SK-N-SH (cell line): ENCODE results near the gene DGCR8. TPM values are rescaled to one million over a fixed set of nuclear protein-coding genes. Genes with fewer than 3 reads are reported as not detected.

Experiments
- CTCF ChIA-PET: fragments of 300-600, 350-600 bp; formaldehyde crosslinking; extraction: SDS; loops from one replicate; lab custom pipeline; 2021; lab: Yijun Ruan, JAX
- POLR2A ChIA-PET: fragments of 350-600 bp; sonication (Branson Sonifier 250); formaldehyde crosslinking; extraction: SDS; loops from one replicate; lab custom pipeline; 2020; ENCODE audit warnings: antibody characterized with exemption, inconsistent platforms; lab: Yijun Ruan, JAX
- DNase-seq: peaks from one replicate; pipeline ENCODE4 v3.0.0; 2012
- H2AFZ ChIP-seq: fragments of 200-600 bp; sonication (generic); 2 replicates; pipeline ENCODE4 v1.8.1; 2016; ENCODE audit warnings: antibody characterized with exemption, mild to moderate bottlenecking, low read depth
- H3F3A ChIP-seq: fragments of 200-600 bp; sonication (generic); replicated peaks from 2 replicates; pipeline ENCODE3; 2016; ENCODE audit warnings: antibody characterized with exemption, mild to moderate bottlenecking; ENCODE audit not compliant: insufficient read depth
- H3K27ac ChIP-seq, 2 experiments: fragments of 200-500 bp in 1 of 2; fragments of 200-600 bp in 1 of 2; sonication (Bioruptor generic) in 1 of 2; sonication (generic), shearing (Covaris generic) in 1 of 2; 2 replicates each; pipeline versions ENCODE4 v1.5.1 to v1.6.1; 2014 to 2016; ENCODE audit warnings: low read depth in 2 of 2, inconsistent platforms in 1 of 2, low read length in 1 of 2, mild to moderate bottlenecking in 1 of 2, mixed read lengths in 1 of 2
- H3K27me3 ChIP-seq: fragments of 200-600 bp; sonication (generic), shearing (Covaris generic); 2 replicates; pipeline ENCODE4 v1.6.1; 2016; ENCODE audit warnings: mixed run types; ENCODE audit not compliant: insufficient read depth
- H3K36me3 ChIP-seq, 2 experiments: fragments of 200-500 bp in 1 of 2; fragments of 200-600 bp in 1 of 2; sonication (Bioruptor generic) in 1 of 2; sonication (generic) in 1 of 2; replicated peaks in 1 of 2; 2 replicates each; pipeline versions ENCODE3 to v1.5.1; 2014 to 2016; ENCODE audit warnings: low read length in 1 of 2, mild to moderate bottlenecking in 1 of 2; ENCODE audit not compliant: insufficient read depth in 2 of 2, control insufficient read depth in 1 of 2
- H3K4me1 ChIP-seq, 2 experiments: fragments of 200-500 bp in 1 of 2; fragments of 200-600 bp in 1 of 2; sonication (Bioruptor generic) in 1 of 2; sonication (generic), shearing (Covaris generic) in 1 of 2; 2 replicates each; pipeline versions ENCODE4 v1.5.1 to v1.6.1; 2014 to 2016; ENCODE audit warnings: low read depth in 1 of 2, low read length in 1 of 2, mixed run types in 1 of 2; ENCODE audit not compliant: insufficient read depth in 2 of 2, control insufficient read depth in 1 of 2
- H3K4me2 ChIP-seq: fragments of 200-600 bp; sonication (generic), shearing (Covaris generic); 2 replicates; pipeline ENCODE4 v1.6.1; 2017; ENCODE audit warnings: mixed run types
- H3K4me3 ChIP-seq, 2 experiments: fragments of 200-500 bp in 1 of 2; fragments of 200-600 bp in 1 of 2; sonication (Bioruptor generic) in 1 of 2; sonication (generic), shearing (Covaris generic) in 1 of 2; 2 replicates each; pipeline versions ENCODE4 v1.5.1 to v1.8.1; 2014 to 2016; ENCODE audit warnings: low read depth in 2 of 2, inconsistent platforms in 1 of 2, low read length in 1 of 2, mild to moderate bottlenecking in 1 of 2, mixed read lengths in 1 of 2, moderate library complexity in 1 of 2
- H3K79me2 ChIP-seq: fragments of 200-600 bp; sonication (generic); 2 replicates; pipeline ENCODE4 v1.8.1; 2017; ENCODE audit warnings: mild to moderate bottlenecking; ENCODE audit not compliant: insufficient read depth
- H3K9ac ChIP-seq: fragments of 200-600 bp; sonication (generic); 2 replicates; pipeline ENCODE4 v1.6.1; 2017; ENCODE audit warnings: mixed run types
- H3K9me2 ChIP-seq: fragments of 200-600 bp; sonication (generic); 2 replicates; pipeline ENCODE4 v1.6.1; 2017; ENCODE audit warnings: mixed run types
- H3K9me3 ChIP-seq: fragments of 200-600 bp; sonication (generic); 2 replicates; pipeline ENCODE4 v1.6.1; 2017; ENCODE audit warnings: mixed run types, mild to moderate bottlenecking, moderate library complexity
- H4K20me1 ChIP-seq: fragments of 200-600 bp; sonication (generic); 2 replicates; pipeline ENCODE4 v1.6.1; 2017; ENCODE audit warnings: mild to moderate bottlenecking, mixed run types; ENCODE audit not compliant: insufficient read depth
- CHD2 ChIP-seq: fragments of 150-350 bp; IDR thresholded peaks from 2 replicates; pipeline ENCODE4 v1.6.1; 2018; ENCODE audit warnings: low read length; ENCODE audit not compliant: partially characterized antibody
- JUND ChIP-seq: IDR thresholded peaks from 2 replicates; pipeline ENCODE4 v1.4.0; 2012
- MXI1 ChIP-seq: IDR thresholded peaks from 2 replicates; pipeline ENCODE4 v1.6.1; 2012; ENCODE audit warnings: mild to moderate bottlenecking, low read depth, low read length, improper control_type of control experiment
- RAD21 ChIP-seq: IDR thresholded peaks from 2 replicates; pipeline ENCODE4 v1.6.1; 2012; ENCODE audit warnings: mild to moderate bottlenecking, low read length
- RCOR1 ChIP-seq: fragments of 150-350 bp; IDR thresholded peaks from 2 replicates; pipeline ENCODE4 v1.6.1; 2017; ENCODE audit warnings: antibody characterized with exemption, low read length
- RFX5 ChIP-seq: IDR thresholded peaks from 2 replicates; pipeline ENCODE4 v1.6.1; 2012; ENCODE audit warnings: mild to moderate bottlenecking, improper control_type of control experiment, low read length
- TCF12 ChIP-seq: IDR thresholded peaks from 2 replicates; pipeline ENCODE4 v1.4.0; 2012
- ZBTB33 ChIP-seq: IDR thresholded peaks from 2 replicates; pipeline ENCODE4 v1.4.0; 2012; ENCODE audit warnings: low read depth, borderline replicate concordance
- WGBS: methylation state at CpG from one replicate; pipeline ENCODE4 v1.1.6; 2017; ENCODE audit warnings: low lambda C conversion rate; 5-methylcytosine and 5-hydroxymethylcytosine counted together
- polyA plus RNA-seq, 3 experiments: library from polyadenylated mRNA; depleted of rRNA; stranded (reverse); fragments of >200 nt; gene quantifications; 2 replicates each; pipeline ENCODE4 v1.2.3, GENCODE V29; 2012
- TF ChIP-seq, protein P1 (sequence below): fragments of 200-600 bp; sonication (generic); IDR thresholded peaks from 2 replicates; pipeline ENCODE4 v1.6.1; 2017; ENCODE audit warnings: antibody characterized with exemption, mild to moderate bottlenecking, moderate library complexity
- TF ChIP-seq, protein P2 (sequence below): IDR thresholded peaks from 2 replicates; pipeline ENCODE4 v1.4.0; 2012; ENCODE audit warnings: low read depth, borderline replicate concordance

DGCR8 gene
- polyA plus RNA-seq, 1 of the 3 experiments (the other 2 are of a cell fraction), result 26.5 TPM

GRCh38 chr22:20084547-20085413 lies 4.7 kb downstream of the DGCR8 start:
- no peaks in the 10 kb centered on the region for H3K9me3 ChIP-seq
- peaks cover 44 to 51% of the 10 kb centered on the region in 2 experiments for H3K36me3 ChIP-seq
- no peaks in the 10 kb centered on the region for H3K27me3 ChIP-seq
- H4K20me1 ChIP-seq, result peaks cover 70% of the 10 kb centered on the region
- DNase-seq, result peak; percentile 88
- H3K27ac ChIP-seq, result peak overlapping the region in 1 of 2 experiments; percentile 39; a peak in 1 of 4 replicates
- H3K9me2 ChIP-seq, result no peaks in the 10 kb centered on the region
- H3K4me2 ChIP-seq, result no peak overlapping the region
- H3F3A ChIP-seq, result peaks cover 2% of the 10 kb centered on the region
- peaks cover 89% of the 10 kb centered on the region for H3K79me2 ChIP-seq
- H3K9ac ChIP-seq, result no peak overlapping the region
- no peak overlapping the region for H2AFZ ChIP-seq
- peaks cover 7 to 27% of the 10 kb centered on the region in 2 experiments; a peak in 1 of 4 replicates for H3K4me1 ChIP-seq
- H3K4me3 ChIP-seq, result no peak overlapping the region; a peak in 1 of 4 replicates
- 80% methylated on average over 22 of the region's 23 CpGs for WGBS
- TF ChIP-seq CHD2 (no peak), TCF12 (no peak), ZBTB33 (no peak), JUND (no peak), RCOR1 (no peak), MXI1 (peak; percentile 91), RAD21 (peak; percentile 52), RFX5 (no peak)
- TF ChIP-seq, protein P1, sequence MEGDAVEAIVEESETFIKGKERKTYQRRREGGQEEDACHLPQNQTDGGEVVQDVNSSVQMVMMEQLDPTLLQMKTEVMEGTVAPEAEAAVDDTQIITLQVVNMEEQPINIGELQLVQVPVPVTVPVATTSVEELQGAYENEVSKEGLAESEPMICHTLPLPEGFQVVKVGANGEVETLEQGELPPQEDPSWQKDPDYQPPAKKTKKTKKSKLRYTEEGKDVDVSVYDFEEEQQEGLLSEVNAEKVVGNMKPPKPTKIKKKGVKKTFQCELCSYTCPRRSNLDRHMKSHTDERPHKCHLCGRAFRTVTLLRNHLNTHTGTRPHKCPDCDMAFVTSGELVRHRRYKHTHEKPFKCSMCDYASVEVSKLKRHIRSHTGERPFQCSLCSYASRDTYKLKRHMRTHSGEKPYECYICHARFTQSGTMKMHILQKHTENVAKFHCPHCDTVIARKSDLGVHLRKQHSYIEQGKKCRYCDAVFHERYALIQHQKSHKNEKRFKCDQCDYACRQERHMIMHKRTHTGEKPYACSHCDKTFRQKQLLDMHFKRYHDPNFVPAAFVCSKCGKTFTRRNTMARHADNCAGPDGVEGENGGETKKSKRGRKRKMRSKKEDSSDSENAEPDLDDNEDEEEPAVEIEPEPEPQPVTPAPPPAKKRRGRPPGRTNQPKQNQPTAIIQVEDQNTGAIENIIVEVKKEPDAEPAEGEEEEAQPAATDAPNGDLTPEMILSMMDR, result peak; percentile 51
- ChIA-PET POLR2A (no interaction called here), CTCF (interaction anchor here (0.7 to 2.2 kb wide), 10 partner anchors 9 to 121 kb away, joined by 3 to 10 read pairs (median 3); partner anchors contain the start of gene RANBP1)

- H3K27me3 ChIP-seq, result no peaks in the 10 kb centered on the region
- H2AFZ ChIP-seq, result no peak overlapping the region
- H3K4me3 ChIP-seq, result no peak overlapping the region
- H3K36me3 ChIP-seq, result peaks cover 52% of the 10 kb centered on the region in 2 experiments
- H3K27ac ChIP-seq, result no peak overlapping the region
- peaks cover 2% of the 10 kb centered on the region for H3F3A ChIP-seq
- H3K79me2 ChIP-seq, result peaks cover 85% of the 10 kb centered on the region
- peaks cover 7 to 27% of the 10 kb centered on the region in 2 experiments; a peak in 1 of 4 replicates for H3K4me1 ChIP-seq
- H3K9me3 ChIP-seq, result no peaks in the 10 kb centered on the region
- H3K4me2 ChIP-seq, result no peak overlapping the region
- no peaks in the 10 kb centered on the region for H3K9me2 ChIP-seq
- no peak overlapping the region for H3K9ac ChIP-seq
- 95% methylated on average over 12 of the region's 20 CpGs for WGBS
- POLR2A ChIA-PET, result no interaction called here
- H4K20me1 ChIP-seq, result peaks cover 70% of the 10 kb centered on the region
- CTCF ChIA-PET, result interaction anchor here (1.1 to 2.2 kb wide), 4 partner anchors 9 to 72 kb away, joined by 3 to 10 read pairs (median 4); partner anchors contain the start of gene RANBP1
- TF ChIP-seq, protein P2, sequence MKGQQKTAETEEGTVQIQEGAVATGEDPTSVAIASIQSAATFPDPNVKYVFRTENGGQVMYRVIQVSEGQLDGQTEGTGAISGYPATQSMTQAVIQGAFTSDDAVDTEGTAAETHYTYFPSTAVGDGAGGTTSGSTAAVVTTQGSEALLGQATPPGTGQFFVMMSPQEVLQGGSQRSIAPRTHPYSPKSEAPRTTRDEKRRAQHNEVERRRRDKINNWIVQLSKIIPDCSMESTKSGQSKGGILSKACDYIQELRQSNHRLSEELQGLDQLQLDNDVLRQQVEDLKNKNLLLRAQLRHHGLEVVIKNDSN, result no peak
- DNase-seq, result no peak
These were observed 5.6 kb downstream of the DGCR8 start for GRCh38 chr22:20085651-20086050.
